Loucy (cell line): Measurements from ENCODE around the gene CHN2.

Experiments
- H2AFZ ChIP-seq: fragments of 200-600 bp; sonication (generic); 2 replicates; pipeline ENCODE4 v1.6.0; 2016; ENCODE audit warnings: antibody characterized with exemption, mild to moderate bottlenecking, low read length, moderate library complexity
- H3F3A ChIP-seq: fragments of 200-600 bp; 2 replicates; pipeline ENCODE4 v1.6.0; 2016; ENCODE audit warnings: antibody characterized with exemption, low read depth, mild to moderate bottlenecking
- H3K27me3 ChIP-seq: fragments of 200-600 bp; sonication (generic); 2 replicates; pipeline ENCODE4 v1.6.1; 2014; ENCODE audit warnings: low read length, mild to moderate bottlenecking; ENCODE audit not compliant: insufficient read depth, poor library complexity, severe bottlenecking
- H3K36me3 ChIP-seq: fragments of 200-600 bp; sonication (generic); 2 replicates; pipeline ENCODE4 v1.6.1; 2016; ENCODE audit warnings: low read length; ENCODE audit not compliant: insufficient read depth
- H3K4me1 ChIP-seq: fragments of 200-600 bp; sonication (generic); 2 replicates; pipeline ENCODE4 v1.5.1; 2014; ENCODE audit warnings: low read length, mild to moderate bottlenecking; ENCODE audit not compliant: insufficient read depth, poor library complexity, severe bottlenecking
- H3K4me2 ChIP-seq: fragments of 200-600 bp; sonication (generic); 2 replicates; pipeline ENCODE4 v1.6.0; 2014; ENCODE audit warnings: antibody characterized with exemption, low read length, low read depth, mild to moderate bottlenecking; ENCODE audit not compliant: poor library complexity, severe bottlenecking
- H3K4me3 ChIP-seq: fragments of 200-600 bp; sonication (generic); 2 replicates; pipeline ENCODE4 v1.5.1; 2014; ENCODE audit warnings: low read length, mild to moderate bottlenecking, mixed read lengths; ENCODE audit not compliant: poor library complexity, severe bottlenecking
- H3K79me2 ChIP-seq: fragments of 200-600 bp; sonication (generic); 2 replicates; pipeline ENCODE4 v1.6.1; 2014; ENCODE audit warnings: low read length; ENCODE audit not compliant: insufficient read depth
- H3K9ac ChIP-seq: fragments of 200-600 bp; sonication (generic); 2 replicates; pipeline ENCODE4 v1.6.0; 2014; ENCODE audit warnings: mild to moderate bottlenecking, low read depth, low read length, moderate library complexity; ENCODE audit not compliant: poor library complexity, severe bottlenecking
- H3K9me2 ChIP-seq: fragments of 200-600 bp; sonication (generic); replicated peaks from 2 replicates; pipeline ENCODE4 v1.6.1; 2016; ENCODE audit warnings: low read depth, low read length, mixed read lengths
- H3K9me3 ChIP-seq: fragments of 200-600 bp; sonication (generic); 2 replicates; pipeline ENCODE4 v1.6.1; 2014; ENCODE audit warnings: mild to moderate bottlenecking, antibody characterized with exemption, low read length, low read depth; ENCODE audit not compliant: insufficient read depth
- H4K20me1 ChIP-seq: fragments of 200-600 bp; sonication (generic); 2 replicates; pipeline ENCODE4 v1.6.0; 2014; ENCODE audit warnings: antibody characterized with exemption, low read length, mild to moderate bottlenecking; ENCODE audit not compliant: insufficient read depth, poor library complexity, severe bottlenecking
- CTCF ChIP-seq: fragments of 200-600 bp; sonication (generic); conservative IDR thresholded peaks from 2 replicates; pipeline ENCODE4 v1.5.1; 2014; ENCODE audit warnings: mild to moderate bottlenecking, antibody characterized with exemption, low read length
- EZH2phosphoT487 ChIP-seq: fragments of 200-600 bp; IDR thresholded peaks from 2 replicates; pipeline ENCODE4 v1.6.1; 2018; ENCODE audit warnings: antibody characterized with exemption, mild to moderate bottlenecking, moderate library complexity, borderline replicate concordance

Gene CHN2

GRCh38 chr7:29372351-29373090, 177.9 kb downstream of the CHN2 start:
- H3K4me3 ChIP-seq, result no peak overlapping the region
- no peaks in the 10 kb centered on the region for H4K20me1 ChIP-seq
- no peak overlapping the region for H2AFZ ChIP-seq
- H3K9me3 ChIP-seq, result no peaks in the 10 kb centered on the region
- H3K4me1 ChIP-seq, result peaks cover 22% of the 10 kb centered on the region
- no peaks in the 10 kb centered on the region for H3F3A ChIP-seq
- no peaks in the 10 kb centered on the region for H3K79me2 ChIP-seq
- no peaks in the 10 kb centered on the region for H3K27me3 ChIP-seq
- no peak overlapping the region for H3K9ac ChIP-seq
- H3K9me2 ChIP-seq, result no peaks in the 10 kb centered on the region
- TF ChIP-seq CTCF, result no peak
- no peak for TF ChIP-seq EZH2phosphoT487
- H3K36me3 ChIP-seq, result no peaks in the 10 kb centered on the region; the same call in 1 of the 2 replicates
- H3K4me2 ChIP-seq, result no peak overlapping the region

GRCh38 chr7:29375641-29376562, 181.3 kb downstream of the CHN2 start:
- Histone ChIP-seq H3K9me3 (no peaks in the 10 kb centered on the region), H3K9ac (no peak overlapping the region), H4K20me1 (no peaks in the 10 kb centered on the region), H3K9me2 (no peaks in the 10 kb centered on the region), H3K4me3 (no peak overlapping the region), H3K4me1 (peaks cover 14% of the 10 kb centered on the region), H3F3A (no peaks in the 10 kb centered on the region), H3K79me2 (no peaks in the 10 kb centered on the region), H3K4me2 (no peak overlapping the region), H3K36me3 (no peaks in the 10 kb centered on the region; the same call in 1 of the 2 replicates), H2AFZ (no peak overlapping the region), H3K27me3 (no peaks in the 10 kb centered on the region)
- TF ChIP-seq EZH2phosphoT487, result no peak
- no peak for TF ChIP-seq CTCF

GRCh38 chr7:29377718-29378117, 183.1 kb downstream of the CHN2 start:
- Histone ChIP-seq H3K4me2 (no peak overlapping the region), H3K9me2 (no peaks in the 10 kb centered on the region), H2AFZ (no peak overlapping the region), H3K9ac (no peak overlapping the region), H3K4me1 (peaks cover 11% of the 10 kb centered on the region), H3K4me3 (no peak overlapping the region), H3K27me3 (no peaks in the 10 kb centered on the region), H3K9me3 (no peaks in the 10 kb centered on the region), H3K36me3 (no peaks in the 10 kb centered on the region), H3F3A (no peaks in the 10 kb centered on the region), H4K20me1 (no peaks in the 10 kb centered on the region), H3K79me2 (no peaks in the 10 kb centered on the region)
- TF ChIP-seq EZH2phosphoT487, result no peak
- TF ChIP-seq CTCF, result no peak
